HG02588 (cell line): Measurements from ENCODE around the gene PTPRG.

Experiments
- ATAC-seq: cut with Tn5 transposase; IDR thresholded peaks from one replicate; pipeline ENCODE4 v1.9.1; 2021; ENCODE audit warnings: mild to moderate bottlenecking, moderate library complexity; ENCODE audit not compliant: unreplicated experiment

PTPRG gene

DNA sequence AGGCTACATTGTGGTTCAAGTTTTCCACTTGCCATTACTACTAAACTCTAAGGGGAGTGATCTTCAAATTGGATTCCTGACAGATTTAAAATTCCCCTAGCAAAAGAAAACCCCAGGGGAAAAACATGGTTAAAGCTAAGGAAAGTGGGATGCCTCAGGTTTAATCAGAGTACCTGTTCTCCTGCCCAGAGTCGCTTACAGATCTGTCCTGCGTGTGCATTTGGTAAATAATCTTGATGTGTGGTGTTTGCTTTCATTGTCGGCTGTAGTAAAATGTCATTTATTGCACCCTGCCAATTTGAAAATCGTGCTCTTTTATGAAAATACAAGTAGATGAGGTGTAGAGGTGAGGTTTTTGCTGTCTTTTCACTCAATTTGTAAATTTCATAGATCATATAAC, 323.4 kb downstream of the PTPRG start:
- no peak for ATAC-seq

DNA sequence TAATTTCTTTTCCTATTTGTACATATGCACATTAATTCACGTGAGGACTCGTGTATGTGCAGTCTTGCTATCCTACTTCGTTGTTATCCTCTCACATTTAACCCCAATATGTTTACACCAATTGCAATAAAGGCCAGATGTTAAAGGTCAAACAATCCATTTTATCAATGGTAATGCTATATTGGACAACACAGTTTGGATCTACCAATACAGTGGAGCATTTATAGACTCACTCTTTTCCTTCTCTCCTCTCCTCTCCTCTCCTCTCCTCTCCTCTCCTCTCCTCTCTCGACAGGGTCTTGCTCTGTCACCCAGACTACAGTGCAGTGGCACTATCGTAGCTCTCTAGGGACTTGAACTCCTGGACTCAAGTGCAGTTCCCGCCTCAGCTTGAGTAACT, 324.0 kb downstream of the PTPRG start:
- ATAC-seq: no peak

DNA sequence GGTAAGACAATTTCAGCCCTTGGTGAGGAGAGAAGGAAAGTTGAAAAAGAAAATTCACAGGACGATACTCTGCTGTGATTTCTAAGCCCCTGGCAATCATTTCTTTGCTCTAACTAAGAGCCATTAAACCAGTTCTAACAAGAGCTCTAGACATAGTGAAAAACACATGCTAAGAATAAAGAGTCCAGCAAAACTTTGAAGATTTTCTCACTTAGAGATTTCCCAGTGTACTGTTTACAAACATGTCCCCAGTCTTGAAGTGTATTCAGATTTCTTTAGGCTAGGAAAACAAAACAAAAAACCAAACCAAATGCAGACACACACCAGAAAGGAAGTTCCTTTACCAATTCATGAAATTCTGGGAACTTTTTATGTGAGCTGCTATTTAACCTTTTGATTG, 325.8 kb downstream of the PTPRG start:
- no peak for ATAC-seq

DNA sequence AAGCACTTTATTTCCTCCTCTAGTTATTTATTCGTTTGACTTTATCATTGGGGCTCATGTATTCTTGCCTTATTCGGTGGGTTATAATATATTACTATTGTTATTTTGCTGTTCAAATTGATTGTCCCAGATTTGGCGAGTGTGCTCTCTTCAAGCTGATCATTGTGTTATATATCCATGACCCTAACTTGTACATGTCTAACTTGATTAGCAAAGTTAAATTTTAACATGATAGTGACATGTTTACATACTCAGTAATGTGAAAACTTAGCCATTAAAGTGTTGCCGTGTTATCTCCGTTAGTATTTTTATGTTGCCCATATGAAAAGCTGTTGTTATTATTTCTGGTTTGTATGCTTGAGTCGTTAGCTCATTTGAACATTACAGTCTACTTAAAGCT, 327.9 kb downstream of the PTPRG start:
- no peak for ATAC-seq

DNA sequence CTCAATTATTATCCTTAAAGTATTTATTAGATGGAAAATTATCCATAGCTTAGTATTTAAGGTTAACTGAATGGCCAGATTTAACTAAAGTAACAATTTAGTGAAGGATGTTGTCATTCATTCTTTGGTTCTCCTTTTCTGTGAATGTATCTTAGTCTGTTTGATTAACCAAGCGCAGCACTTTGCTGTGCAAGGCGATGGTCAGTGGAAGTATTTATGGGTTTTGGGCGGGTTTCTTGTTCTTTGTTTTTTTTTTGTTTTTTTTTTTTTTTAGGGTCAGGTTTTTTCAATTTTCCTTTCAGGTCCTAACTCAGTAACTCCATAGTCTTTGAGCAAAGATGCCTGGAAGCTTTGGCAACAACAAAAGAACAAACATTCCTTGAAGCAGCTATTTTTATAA, 328.8 kb downstream of the PTPRG start:
- ATAC-seq: no peak

DNA sequence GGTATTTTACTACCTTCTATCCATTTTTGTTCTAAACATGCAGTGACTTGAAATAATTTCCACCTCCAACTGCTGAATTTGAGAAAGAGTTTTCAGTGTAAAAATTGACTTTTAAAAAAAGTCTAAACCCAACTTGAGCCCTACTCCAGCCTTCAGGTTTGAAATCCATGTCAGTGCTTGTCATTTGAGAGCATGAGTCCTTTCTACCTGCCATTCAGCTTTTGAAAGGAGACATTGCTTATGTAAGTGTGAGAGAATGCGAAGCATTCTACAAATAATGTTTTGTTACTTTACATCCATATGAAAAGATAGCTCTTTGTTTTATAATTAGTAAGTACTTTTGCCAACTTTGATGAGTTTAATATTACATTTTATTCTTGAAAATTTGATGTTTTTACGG, 329.2 kb downstream of the PTPRG start:
- no peak for ATAC-seq

DNA sequence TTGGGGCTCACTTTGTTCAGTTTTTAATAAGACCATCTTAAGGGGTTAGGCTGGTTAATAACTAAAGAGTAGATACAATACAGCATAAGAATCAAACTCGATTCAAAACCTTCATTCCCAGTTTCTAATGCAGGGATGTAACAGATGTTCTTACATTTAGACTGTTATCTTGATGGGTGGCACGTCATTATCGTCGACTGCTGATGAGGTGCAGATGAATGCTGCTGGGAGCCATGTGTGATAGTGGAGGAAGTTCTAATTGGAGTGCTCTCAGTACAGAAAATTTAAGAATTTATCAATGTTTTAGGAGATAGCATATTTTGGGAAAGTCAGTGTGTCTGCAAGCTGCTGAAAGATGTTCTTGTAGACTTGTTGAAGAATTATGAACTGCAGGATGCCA, 331.5 kb downstream of the PTPRG start:
- no peak for ATAC-seq

DNA sequence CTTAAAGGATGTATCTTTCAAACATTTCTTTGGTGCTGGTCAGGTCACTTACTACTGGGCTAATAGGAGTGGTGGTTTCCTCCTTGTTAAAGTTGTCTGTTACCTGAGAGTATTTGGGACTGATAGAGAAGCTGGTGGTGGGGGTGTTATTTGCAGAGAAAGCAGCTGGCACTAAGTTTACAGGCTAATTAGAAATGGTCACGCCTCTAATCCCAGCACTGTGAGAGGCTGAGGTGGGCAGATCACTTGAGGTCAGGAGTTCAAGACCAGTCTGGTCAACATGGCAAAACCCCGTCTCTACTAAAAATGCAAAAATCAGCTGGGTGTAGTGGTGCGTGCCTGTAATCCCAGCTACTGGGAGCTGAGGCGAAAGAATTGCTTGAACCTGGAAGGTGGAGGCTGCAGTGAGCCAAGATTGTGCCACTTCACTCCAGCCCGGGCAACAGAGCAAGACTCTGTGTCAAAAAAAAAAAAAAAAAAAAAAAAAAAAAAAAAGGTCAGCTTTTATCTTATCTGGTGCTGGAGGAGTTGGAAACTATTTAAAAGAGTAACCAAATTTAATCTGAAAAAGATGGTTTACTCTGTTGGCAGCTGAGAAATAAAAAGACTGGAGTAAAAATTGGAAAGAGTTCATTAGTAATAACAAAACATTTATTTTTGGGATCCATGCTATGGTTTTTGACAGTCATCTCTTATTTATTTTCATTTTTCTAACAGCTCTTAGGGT, 332.6 kb downstream of the PTPRG start:
- ATAC-seq: no peak

DNA sequence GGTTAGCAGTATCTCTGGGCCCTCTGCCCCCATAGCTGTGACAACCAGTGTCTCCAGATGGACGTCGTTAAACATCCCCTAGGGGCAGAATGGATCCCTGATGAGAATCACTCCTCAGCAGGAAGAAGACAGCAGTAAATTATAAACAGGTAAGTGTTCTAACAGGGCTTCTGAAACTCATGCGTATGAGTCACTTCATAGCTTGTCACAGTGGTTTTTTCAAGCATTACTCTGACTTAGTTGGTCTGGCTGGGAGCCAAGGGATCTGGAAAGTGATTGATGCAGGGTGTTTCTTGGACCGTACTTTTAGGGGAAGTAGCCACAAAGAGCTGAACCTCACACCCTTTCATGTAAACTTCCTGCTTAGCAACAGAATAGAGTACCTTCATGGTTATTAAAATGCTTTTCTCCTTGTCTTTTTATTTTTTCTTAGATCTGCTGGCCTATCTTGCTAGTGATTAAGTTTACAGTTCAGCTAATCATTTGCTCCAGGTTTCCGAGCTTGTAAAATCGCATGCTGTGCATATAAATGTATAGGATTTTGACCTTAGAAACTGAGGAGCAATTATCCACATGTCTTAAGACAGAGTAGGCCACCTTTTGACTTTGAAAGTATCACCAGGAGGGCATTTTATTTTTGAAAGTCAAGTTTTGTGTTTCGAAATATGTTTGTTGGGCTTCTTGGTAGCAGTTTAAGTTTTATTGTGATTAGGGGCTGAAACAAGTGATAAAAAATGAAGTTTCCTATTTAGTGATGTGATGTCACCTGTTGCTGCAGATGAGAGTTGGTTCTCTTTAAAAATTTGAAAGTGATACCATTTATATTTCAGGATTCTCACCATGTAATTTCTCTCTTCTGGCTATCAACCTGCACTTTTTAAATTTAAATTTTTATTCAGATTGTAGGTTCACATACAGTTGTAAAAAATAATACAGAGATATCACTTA, 333.9 kb downstream of the PTPRG start:
- ATAC-seq: peak; percentile 94

DNA sequence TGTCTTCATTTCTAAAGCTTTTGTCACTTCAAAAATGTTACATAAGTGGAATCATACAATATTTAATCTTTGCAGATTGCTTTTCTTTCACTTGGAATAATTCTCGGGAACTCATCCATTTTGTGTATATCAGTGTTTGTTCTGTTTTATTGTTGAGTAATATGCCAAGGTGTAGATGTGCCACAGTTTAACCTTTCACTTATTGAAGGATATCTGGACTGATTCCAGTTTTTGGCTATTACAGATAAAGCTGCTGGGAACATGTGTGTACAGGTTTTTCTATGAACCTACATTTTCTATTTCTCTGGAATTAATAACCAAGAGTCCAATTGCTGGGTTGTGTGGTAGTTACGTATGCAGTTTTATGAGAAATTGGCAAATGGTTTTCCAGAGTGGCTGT, 334.9 kb downstream of the PTPRG start:
- ATAC-seq: no peak

DNA sequence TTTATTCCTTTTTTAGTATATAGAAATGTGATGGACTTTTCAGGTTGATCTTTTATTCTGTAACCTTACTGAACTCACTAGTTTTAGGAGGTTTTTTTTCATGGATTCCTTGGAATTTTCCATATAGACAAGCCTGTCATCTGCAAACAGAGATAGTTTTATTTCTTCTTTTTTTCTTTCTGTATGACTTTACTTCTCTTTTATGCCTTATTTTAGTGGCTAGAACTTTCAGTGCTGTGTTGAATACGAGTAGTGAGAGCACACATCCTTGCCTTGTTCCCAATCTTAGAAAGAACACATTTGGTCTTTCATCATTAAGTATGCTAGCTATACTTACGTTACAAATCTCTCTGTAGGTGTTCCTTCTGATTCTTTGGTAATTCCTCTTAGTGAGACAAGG, 336.5 kb downstream of the PTPRG start:
- no peak for ATAC-seq

DNA sequence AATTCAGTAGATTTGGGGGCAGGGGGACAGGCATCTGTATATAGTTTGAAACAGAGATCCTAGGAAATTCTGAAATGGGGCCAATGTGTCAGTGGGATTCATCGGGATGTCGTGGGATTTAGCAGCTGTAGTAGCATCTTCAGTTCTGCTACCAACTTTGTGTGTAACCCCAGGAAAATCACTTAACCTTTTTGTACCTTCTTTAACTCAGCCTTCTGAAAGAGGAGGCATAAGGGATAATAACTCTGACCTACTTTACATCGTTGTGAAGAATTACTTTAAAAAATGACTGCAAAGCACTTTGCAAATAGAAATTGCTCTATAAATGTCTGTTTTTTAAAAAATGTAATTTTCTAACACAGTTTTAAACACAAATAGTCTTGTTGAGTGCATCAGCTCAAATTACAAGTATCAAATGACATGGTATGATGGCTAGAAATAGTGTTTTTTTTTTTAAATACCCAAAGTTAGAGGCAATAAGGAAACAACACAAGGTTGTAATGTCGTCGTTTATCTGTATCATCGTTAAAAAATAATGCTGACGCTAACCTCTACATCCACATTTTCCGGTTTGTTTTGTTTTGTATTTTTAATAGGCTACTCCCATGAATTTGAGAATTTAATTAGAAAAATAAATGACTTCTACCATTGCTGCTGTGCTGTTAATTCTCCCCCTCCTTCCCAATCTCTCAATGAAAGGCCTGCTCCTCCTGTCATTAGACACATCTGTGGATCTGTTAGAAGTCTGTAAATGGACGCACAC, 338.5 kb downstream of the PTPRG start:
- ATAC-seq: no peak

DNA sequence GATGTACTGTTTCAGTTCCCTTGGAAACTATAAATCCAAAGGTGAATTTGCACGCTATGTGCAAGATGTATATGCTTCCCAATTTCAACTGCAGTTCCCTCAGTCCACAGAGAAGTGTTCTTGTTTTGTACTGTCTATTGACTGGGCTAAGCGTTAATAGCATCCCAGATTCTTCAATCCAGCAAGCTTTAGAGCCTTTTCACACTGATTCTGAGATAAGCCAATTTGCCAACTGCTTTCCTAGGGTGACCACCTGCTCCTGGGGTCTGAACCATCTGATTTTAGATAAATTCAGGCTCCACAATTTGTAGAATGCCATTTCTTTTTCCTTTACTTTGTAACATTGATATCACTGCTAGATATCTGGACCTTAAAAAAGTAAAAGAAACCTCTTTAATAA, 340.1 kb downstream of the PTPRG start:
- no peak for ATAC-seq

DNA sequence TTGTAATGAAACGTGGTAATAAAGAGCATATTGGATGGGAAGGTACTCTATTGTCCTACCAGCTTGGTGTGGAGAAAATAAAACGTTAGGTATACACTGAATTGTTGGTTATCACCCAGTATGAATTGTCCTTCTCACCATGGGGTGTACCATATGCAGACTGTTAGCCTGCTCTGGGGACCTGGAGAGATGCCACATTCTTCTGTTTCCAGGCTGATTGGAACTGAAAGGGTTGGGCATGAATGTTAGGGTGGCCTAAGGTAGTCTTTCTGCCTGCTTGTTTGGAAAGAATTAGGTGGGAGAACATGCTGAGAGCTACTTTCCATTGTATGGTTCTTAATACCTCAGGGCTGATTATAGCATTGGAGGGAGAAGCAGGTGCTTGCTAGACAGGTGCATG, 340.6 kb downstream of the PTPRG start:
- no peak for ATAC-seq

DNA sequence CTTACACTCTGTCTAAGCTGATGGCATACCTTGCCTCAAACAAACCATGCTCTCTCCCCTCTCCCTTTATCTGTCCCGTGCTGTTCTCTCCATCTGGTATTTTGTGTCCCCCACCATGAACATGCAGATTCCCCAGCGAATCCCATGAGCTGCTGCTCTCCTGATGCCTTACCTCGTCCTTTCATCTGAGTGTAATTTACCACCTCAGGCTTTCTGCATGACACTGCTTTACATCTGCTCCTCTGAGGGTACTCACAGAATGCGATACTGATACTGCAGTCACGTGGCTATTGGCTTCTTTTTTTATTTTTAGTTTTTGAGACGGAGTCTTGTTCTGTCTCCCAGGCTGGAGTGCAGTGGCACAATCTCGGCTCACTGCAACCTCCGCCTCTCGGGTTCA, 341.7 kb downstream of the PTPRG start:
- ATAC-seq: no peak

DNA sequence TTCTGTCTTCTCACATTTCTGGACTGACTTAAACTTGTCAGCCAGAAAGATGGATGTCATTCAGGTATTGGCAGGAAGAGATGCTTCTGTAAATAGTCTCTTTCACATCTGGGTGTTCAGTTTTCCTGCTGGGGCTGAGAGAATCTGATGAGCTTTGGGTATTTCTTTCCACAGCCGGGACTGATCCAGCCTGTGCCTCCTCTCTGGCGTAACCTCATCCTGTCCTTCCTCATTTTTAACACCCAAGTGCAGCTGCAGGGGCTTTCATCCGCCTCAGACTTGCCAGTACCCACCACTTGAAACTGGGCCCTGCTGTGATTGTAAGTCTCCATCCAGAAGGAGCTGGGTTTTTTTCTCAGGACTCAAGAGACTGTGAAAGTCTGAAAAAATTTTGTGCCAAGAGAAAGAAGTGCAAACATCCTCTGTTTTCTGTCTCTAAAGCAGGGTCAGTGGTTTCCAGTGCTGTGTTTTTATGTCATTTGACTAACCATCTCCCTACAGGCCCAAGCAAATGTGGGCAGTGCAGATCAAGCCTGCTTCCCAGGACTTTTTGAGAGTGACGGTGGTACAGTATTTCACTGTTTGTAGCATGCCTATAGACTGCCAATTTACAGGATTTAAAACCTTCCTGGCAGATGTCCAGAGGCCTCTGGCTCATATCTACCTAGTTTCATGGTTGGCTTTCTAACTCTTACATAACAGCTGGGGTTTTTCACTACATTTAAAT, 342.7 kb downstream of the PTPRG start:
- peak; percentile 49 for ATAC-seq

DNA sequence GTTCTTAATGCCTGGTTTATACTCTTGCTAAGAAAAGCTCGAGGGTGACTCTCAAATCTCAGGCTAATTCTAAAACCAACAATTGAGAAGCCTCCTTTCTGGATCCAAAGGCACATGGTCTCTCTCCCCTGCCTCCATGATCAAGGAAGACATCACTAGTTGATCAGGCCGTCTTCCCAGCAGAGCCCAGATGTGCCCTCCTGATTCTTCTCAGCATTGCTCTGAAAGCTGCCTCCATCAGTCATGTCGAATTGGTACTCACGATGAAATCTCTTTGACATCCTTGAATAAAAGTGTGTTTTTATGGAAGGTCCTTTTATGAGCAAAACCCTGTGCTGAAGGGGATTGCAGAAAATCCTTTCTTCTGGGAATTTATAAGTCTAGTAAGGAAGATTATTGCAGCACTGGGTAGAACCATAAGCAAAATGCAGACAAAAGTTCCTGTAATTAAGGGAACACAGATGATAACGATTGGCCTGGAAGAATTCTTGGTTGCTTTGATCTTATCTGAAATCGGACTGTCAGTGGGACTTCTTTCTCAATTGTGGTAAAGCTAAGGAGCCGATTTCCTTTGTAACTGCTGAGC, 345.9 kb downstream of the PTPRG start:
- ATAC-seq: no peak

DNA sequence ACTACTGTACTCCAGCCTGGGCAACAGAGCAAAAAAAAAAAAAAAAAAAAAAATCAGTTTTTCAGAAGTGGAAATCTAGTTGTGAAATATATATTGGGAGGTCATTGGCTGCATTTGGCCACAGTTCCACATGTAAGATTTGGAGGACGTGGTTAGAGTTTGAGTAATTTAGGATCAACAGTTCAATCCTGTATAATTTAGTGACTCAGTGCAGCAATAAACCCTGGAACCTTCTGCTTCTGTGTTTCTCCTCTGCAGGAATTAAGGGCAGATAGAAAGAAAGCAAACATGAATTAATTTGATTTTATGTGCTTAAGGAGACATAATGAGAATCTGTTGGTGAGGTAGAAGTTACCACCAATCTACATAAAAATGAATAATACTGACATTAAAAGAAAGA, 347.0 kb downstream of the PTPRG start:
- ATAC-seq: no peak

DNA sequence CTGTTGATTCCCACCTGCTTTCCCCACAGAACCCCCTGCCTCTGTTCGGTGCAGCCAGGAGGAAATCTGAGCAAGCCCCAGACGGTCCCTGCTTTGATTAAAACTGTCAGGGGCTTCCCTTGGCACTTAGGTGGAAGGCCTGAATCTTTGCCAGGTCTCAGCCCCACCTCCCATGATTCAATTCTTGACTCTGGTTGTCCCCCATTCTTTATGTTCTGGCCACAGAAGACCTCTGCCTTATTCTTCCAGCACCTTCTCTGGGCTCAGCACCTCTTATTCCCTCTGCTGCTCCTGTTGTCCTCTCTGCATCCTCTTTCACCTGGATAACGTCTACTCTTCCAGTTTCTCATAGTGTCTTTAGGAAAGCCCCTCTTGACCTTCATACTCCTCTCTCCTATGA, 349.4 kb downstream of the PTPRG start:
- no peak for ATAC-seq

DNA sequence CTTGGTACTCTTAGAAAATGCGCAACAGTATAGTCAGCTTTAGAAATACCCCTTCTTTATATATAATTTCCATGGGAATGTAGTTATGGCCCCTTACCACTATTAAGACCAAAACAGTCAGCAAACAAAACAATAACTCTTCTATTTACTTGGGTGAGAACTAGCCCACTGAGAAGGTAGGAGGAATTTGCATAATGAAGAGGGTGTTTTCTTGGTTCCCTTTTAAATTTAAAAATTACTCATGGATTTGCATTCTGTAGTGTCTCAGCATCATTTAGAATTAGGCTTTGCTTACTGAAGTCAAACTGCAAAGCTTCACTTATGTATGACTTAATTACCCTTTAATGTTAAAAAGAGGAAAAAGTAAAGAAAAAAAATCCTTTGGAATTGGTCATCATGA, 350.8 kb downstream of the PTPRG start:
- peak; percentile 86 for ATAC-seq

DNA sequence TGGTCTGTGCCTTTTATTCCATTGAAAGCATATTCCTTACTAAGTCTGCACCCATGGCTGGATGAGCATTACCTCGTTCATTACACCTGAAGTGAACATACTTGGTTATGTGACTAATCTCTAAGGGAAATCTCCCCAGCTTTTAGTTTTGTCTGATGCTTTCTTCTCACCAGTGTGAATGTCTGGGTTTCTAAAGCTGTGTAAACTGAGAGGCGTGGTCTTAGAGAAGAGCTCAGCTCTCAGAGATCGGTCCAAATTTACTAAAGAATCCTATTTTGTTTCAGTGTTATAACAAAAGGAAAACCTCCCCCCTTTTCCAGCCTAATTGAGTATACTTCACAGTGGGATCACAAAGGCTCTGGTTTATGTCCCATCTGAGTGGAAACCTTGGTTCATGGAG, 352.3 kb downstream of the PTPRG start:
- no peak for ATAC-seq
